NOMO-1 (cell line): Measurements from ENCODE around the gene HS3ST2.
"Not testable (repeated sequence)": the region's sequence is repeated elsewhere in the genome, so short reads cannot be mapped to it uniquely, and the experiment has no call there.

ENCODE experiments used
- DNase-seq, 2 experiments: peaks; one replicate each; lab custom pipeline; 2025; ENCODE audit not compliant: unreplicated experiment in 2 of 2; lab: John Stamatoyannopoulos, UW

Gene HS3ST2

DNA sequence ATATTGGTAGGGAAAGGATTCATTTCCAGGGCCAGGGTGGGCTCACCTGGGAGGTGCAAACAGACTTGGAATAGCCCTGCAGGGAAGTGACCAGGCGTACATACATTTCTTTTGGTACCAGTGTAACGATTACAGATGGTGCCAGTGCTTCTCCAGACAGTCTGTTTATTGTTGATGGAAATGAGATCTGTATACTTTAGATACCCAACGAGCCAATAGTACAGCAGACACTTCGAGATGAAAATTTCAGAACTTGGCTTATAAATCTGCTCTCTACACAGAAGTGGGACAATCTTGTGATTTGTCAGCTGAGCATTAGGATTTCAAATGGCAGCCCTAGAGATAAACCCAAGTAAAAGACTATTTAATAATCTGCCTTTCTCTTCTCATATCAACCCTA lies 57.9 kb downstream of the HS3ST2 start:
- no peak for DNase-seq

DNA sequence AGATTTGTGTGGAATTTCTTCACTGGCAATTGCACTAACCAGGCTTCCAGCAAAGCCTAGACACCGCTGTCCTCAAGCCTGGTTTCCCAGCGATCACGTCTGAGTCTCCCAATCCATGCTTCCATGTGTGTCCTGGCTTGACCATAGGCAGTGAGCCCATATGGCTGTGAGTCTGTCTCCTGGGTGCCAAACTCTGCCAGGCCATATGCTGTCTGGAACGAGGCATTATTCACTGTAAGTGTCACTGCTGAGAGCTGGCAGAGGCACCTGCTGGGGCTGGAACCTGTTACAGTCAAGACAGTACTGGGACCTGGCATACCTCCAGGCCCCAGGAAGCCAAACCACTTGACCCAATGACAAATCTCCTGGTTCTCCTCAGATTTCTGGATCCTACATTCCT lies 60.4 kb downstream of the HS3ST2 start:
- no peak for DNase-seq

DNA sequence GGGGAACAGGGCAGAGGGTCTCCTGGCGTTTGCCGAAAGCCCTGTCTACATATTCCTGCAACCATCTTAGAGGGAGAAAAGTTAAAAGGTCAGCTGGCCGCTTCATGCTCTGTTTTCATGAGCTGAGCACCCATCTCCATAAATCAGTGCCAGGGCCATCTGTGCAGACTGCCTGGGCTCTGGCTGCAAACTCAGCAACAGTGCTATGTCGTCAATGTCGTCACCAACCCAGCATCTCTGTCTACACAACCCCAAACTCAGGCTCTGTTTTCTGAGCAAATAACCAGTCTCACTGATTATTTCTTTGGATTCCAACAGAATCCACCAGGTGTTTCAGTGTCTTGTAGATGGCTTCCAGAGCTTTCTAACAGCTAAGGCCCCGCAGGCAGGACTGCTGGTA lies 65.0 kb downstream of the HS3ST2 start:
- DNase-seq = no peak

DNA sequence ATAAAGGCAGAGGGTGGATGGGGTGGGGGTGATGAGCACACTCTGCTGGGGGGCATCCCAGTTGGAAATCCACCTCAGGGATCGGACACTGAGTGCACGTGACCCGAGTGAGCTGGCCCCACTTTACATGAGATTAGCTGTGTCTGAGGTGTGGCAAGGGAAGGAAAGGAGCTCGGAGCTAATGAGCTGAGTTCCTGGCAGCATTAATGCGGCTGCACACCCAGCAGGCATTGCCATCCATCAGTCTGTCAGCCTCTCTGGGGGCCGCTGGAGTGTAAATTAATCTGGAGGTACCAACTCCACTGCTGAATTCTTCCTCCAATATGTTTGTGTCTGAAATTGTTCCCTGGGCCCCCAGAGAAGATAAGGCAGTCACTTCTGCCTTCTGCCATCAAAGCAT lies 65.5 kb downstream of the HS3ST2 start:
- DNase-seq = no peak

DNA sequence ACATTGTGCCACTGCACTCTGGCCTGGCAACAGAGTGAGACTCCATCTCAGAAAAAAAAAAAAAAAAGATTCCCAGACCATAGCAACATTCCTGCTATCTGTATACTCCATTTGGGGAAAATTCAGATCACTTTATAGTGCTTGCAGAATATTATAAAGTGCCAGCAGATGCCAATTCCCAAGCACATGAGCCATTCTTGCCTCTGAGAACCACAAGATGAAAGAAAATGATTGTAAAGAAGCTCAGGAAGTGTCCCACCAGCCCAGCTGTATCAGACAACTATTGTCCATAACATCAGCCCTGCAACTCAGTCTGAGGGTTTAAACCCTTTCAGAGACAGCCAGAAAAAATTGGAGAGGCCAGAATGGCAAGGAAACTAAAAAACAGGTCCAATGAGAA lies 69.0 kb downstream of the HS3ST2 start:
- DNase-seq = no peak

DNA sequence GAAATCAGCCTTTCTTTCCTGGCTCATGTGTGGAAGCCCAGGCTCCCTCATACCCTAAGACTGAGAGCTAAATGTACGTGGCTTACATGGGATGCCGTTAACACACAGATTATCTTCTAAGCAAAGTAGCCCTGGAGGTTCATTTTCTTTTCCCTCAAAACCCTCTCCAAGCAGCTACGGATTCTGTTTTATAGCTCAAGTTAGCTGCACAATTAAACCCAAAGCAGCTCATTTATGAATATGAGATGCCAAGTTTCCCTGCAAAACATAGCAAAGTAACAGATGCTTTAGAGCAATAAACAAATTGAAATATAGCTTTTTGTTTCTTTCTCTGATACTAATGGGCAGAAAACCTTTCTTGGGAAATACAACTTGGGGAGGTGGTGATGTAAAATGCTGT lies 72.0 kb downstream of the HS3ST2 start:
- no peak for DNase-seq

DNA sequence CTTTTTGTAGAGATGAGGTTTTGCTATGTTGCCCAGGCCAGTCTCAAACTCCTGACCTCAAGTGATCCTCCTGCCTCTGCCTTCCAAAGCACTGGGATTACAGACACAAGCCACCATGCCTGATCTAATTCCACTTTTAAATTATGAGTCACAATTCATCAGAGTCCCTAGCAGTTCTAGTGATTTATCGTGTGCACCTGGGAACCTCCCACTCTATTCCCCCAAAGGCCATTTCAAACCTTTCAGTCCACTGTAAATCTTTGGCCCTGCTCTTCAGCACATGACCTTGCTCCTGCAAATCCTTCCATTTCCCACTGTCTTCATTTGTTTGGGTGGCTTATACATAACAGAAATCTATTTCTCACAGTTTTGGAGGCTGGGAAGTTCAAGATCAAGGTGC lies 73.0 kb downstream of the HS3ST2 start:
- no peak for DNase-seq

DNA sequence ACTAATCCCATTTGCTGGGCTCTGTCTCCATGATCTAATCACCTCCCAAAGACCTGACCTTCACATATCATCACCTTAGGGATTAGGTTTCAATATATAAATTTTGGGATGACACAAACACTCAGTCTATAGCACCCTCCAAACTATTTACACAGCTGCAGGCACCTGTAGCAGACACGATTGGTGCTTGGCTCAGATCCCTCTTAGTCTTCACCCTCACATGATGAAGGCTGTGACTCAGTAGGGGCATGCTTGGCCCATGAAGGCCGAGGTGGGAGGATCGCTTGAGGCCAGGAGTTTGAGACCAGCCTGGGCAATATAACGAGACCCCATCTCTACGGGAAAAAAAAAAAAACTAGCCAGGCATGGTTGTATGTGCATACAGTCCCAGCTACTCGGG lies 73.5 kb downstream of the HS3ST2 start:
- no peak for DNase-seq

DNA sequence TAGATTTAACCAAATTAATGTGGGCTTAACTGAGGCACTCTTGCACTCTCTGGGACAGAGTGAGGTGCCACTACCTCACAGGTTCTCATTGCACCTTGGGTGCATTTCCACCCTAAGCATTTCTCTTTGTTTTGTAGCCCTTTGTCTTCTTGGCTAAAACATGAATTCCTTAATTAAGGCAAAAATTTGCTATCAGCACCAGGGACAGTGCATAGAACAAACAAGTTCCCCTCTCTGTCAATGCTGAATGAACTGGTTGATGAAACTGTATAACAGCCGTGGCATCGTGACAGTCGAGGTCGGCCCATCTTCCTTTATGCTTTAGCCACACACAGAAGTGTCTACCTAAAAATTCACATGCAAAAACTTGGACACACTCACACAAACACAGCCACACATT lies 74.8 kb downstream of the HS3ST2 start:
- no peak for DNase-seq

DNA sequence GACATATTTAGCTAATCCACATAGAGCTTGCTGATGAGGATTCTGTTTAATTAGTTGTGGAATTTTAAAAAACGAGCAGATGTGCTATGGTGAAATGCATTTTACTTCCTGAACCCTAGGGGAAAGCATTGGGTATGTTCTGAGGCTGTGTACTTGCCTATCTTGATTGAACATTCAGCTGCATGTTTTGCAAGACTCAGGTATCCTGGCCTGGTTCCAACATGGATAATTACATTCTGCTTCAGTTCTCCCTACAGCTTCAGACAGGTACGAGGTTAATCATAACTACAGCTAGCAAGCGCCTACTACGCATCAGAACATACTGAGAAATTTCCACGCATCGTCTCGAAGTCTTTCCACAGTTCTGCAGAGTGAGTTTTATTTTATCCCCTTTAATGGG lies 77.0 kb downstream of the HS3ST2 start:
- no peak for DNase-seq

DNA sequence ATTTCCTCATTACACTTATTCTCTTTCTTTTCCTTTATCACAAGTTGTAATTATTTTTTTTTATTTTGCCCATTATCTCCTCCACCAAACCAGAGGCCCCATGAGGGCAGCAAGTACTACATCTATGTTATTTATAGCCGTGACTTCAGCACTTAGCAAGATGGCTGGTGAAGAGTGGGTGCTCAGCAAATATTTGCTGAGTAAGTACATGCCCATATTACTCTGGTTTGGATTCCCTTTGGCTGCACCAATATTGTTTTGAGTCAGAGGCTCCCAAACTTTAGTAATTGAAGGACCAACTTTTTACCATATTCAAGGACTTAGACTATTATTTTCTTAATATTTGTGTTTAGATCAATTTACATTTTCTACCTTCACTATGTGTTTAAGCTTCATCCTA lies 83.2 kb downstream of the HS3ST2 start:
- DNase-seq = no peak

DNA sequence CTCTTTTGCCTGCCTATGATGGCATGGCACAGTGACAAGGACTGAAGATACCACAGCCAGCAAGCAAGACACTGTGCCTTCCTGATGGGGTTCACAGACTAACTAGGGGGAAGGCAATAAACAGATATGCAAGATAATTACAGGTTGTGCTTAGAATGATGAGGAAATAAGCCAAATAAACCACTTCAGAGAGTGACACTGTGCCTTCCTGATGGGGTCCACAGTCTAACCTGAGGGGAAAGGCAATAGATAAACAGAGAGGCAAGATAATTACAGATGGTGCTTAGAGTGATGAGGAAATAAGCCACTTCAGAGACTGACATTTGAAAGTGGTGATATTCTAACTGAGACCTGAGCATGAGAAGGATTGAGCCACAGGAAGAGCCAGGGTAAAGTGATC lies 84.2 kb downstream of the HS3ST2 start:
- no peak for DNase-seq

DNA sequence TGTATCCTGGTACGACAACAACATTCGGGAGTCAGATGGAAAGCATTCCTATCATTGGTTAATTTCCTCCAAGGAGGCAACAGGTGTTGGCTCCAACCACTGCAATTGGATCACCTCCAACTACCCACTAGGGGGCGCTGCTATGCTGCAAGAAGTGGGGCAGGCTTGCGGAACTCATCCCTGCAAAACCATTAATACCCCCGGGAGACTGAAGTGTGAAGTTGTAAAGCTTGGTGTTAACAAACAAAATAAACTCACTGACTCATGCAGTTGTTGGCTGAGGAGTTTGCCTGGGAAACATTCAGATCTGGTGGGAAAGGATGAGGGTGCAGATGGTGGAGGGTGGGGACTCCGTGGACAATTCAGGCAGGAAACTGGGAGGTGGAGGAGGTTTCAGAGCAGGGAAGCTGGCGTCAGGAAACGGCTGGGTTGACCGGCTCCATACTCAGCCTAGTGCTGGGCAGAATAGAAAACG lies 84.9 kb downstream of the HS3ST2 start:
- DNase-seq = peak; percentile 59 to 66

DNA sequence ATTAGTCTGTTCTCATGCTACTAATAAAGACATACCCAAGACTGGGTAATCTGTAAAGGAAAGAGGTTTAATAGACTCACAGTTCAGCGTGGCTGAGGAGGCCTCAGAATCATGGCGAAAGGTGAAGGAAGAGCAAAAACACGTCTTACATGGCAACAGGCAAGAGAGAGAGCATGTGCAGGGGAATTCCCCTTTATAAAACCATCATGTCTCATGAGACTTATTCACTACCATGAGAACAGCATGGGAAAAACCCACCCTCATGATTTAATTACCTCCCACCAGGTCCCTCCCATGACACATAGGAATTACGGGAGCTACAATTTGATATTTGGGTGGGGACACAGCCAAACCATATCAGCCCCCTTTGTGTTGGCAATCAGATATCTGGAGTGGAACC lies 85.6 kb downstream of the HS3ST2 start:
- DNase-seq = not testable (repeated sequence)

DNA sequence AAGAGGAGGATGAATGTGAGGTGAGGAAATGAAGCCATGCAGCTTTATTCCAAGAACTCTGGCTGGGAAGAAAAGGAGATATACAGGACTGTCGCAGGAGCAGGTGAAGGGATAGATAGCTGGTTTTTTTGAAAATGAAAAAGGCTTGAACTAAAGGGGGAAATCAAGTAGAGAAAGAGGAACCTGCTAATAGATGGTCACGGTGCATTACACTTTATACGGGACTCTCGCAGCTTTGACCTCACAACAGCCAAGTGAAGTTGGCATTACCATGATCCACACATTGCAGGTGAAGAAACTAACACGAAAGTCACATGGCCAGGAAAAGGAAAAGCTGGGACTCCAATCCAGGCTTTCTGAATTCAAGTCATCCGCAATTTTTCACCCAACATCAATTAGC lies 86.9 kb downstream of the HS3ST2 start:
- DNase-seq = no peak

DNA sequence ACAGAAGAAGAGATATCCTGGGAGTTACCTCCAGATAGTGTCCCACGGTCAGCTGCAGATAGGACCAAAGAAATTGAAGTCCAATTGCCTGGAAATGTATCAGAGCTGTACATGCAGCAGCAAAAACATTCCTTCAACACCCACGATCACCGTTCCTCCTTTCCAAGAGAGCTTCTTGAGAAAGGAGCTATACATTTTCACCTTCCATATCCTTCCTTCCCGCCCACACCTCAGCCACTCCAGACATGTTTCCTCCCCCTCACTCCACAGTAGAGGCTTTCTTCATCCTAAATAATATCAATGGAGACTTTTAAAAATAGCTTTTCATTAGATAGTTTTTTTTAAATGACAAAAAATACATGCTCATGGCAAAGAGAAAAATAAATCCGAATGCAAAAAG lies 87.6 kb downstream of the HS3ST2 start:
- DNase-seq = no peak

DNA sequence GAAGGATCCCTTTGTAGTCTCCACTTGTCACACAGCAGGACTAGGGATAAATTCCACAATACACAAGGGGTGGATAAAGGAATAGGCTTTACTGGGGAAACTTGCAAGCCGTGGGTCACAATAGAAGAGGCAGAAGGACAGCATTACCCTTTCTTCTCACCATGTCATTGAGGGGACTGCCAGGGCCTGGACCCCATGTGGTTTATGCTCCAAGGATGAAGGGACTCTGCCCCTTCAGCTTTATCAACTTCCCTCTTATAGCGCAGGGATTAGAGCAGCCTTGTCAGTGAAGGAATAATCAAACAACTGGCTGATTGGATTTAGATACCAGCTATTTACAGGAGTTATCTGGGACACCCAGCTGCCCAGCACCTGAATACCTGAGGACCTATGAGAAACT lies 89.8 kb downstream of the HS3ST2 start:
- DNase-seq = no peak

DNA sequence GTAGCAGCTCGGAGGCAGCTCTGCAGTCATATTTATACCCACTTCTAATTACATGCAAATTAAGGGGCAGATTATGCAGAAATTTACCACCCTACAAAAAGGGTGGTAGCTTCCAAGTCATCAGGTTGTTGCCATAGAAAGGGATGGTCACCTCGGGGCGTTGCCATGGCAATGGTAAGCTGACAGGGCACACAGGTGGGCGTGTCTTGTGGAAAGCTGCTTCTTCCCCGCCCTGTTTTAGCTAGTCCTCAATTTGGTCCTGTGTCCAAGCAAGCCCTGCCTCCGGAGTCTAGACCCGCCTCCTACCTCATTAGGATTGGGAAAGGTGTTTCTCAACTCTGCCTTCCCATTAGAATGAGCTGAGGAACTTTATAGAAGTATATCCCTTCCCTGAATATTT lies 98.7 kb downstream of the HS3ST2 start:
- no peak for DNase-seq

DNA sequence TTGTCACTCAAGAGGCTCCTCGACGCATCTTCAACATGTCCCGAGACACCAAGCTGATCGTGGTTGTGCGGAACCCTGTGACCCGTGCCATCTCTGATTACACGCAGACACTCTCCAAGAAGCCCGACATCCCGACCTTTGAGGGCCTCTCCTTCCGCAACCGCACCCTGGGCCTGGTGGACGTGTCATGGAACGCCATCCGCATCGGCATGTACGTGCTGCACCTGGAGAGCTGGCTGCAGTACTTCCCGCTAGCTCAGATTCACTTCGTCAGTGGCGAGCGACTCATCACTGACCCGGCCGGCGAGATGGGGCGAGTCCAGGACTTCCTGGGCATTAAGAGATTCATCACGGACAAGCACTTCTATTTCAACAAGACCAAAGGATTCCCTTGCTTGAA lies 101.0 kb downstream of the HS3ST2 start:
- DNase-seq = no peak

DNA sequence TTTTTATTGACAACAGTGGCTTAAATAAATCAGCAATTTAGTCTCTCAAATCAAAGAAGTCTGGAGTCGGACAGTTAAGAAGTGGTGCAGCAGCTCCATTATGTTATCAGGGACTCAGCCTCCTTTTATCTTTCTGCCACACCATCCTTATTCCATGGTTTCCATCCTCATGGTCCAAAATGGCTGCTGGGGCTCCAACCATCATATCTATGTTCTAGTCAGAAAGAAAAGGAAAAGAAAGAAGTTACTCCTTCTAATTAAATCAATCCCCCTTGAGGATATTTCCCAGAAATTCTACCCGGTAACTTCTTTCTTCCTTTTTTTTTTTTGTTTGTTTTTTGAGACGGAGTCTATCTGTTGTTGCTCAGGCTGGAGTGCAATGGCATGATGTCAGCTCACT lies 109.5 kb downstream of the HS3ST2 start:
- DNase-seq = no peak

DNA sequence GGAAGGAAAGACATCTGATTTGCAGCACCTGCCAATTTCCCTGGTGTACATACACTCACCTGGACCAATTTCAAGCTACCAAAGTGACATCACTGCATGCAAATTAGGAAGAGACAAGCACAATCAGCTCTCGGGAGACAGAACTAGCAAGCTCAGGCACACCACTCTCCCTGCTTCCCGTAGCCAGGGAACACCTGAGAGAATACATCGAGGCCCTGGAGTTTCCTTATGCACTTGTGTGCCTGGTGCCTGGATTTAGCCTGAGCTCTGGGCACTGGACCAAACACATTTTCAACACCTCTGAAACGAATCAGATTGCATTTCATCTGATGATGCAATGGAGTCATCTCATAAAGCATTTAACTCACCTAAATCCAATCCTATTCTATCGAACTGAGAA lies 110.5 kb downstream of the HS3ST2 start:
- DNase-seq = no peak

DNA sequence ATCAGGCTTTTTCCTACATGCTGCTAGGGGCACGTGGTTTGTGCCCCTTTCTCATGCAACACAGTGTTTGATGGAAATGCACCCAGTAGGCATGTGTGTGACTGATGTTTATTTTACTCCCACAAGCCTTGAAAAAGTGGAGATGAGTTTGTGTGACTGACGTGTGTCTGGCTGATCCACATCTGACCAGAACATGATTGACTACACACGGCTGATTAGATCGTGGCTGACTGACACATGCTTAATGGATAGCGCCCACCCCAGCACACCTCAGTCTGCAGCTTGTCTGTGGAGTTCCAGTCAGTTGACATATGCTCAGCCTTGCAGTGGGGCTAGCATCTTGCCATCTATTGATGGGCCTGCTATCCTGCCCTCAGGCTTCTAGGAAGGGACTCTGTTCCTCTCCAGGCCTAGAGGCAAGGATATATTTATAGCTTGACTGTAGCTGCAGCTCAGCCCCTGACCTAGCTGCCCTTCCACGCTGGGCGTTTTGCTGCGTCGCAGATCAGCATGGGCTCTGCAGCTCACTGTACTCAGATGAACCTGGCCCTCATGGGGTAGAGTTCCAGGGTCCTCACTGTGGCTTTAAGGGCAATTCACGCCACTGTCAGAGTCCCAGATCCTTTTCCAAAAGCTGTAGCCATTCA lies 112.3 kb downstream of the HS3ST2 start:
- DNase-seq = no peak

DNA sequence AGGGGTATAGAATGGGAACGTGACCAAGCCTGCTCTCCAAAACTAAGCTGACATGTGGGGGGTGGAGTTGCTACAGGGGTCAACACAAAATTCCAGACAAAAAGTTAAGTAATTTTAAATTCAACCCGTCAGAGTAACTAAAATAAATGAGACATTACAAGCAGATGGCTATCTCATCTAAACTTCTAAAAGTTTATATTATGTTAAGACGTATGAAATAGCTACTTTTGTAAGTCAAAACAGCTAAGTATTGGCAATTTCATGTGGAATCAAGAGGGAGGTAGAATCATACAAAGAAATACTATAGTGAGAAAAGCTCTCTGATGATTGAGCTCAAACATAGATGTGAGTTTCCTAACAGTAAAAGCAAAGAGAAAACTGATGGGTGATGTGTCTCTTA lies 113.3 kb downstream of the HS3ST2 start:
- DNase-seq = no peak
